ENCODE data around the gene PIK3R3. TPM values are rescaled to one million over a fixed set of nuclear protein-coding genes. Genes with fewer than 3 reads are reported as not detected.
"Not testable (repeated sequence)": the region's sequence is repeated elsewhere in the genome, so short reads cannot be mapped to it uniquely, and the experiment has no call there.

Gene PIK3R3
- total RNA-seq, 1 experiment from 2014 or later: 10.4 TPM

DNA sequence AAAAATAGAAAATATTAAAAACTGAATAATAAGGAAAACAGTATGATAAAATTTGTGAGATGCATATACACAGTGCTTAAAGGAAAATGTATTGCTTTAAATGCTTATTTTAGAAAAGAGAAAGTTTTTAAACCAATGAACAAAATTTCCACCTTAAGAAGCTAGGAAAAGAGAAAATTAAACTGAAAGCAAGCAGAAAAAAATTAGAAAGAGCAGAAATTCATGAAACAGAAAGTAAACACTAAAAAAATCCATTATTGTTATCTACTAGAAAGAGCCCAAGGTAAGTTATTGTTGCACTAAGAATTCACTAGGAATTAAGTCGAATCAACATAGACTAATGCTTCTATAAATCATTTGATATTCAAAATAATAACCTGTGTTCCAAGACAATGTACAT is 67.7 kb downstream of the PIK3R3 start:
- Histone ChIP-seq H4K20me1 (ENCODE audit: insufficient read depth, low read depth, low read length) (0 out of 2 replicates have a peak, but pooled peaks cover 4% of the 10 kb centered on the region), H3K27me3 (ENCODE audit: low read length) (no peaks in the 10 kb centered on the region), H3K36me3 (ENCODE audit: insufficient read depth, low read length) (peaks cover 14% of the 10 kb centered on the region), H3K79me2 (ENCODE audit: low read length) (0 out of 2 replicates have a peak, but pooled peaks cover 3% of the 10 kb centered on the region), H3K4me2 (ENCODE audit: low read depth, low read length, poor library complexity, severe bottlenecking) (no peak overlapping the region), H3K9me2 (replicated peaks; ENCODE audit: insufficient read depth, low read length) (no peaks in the 10 kb centered on the region), H2AFZ (ENCODE audit: low read length) (no peak overlapping the region), H3K9ac (ENCODE audit: low read length) (no peak overlapping the region), H3K4me1 (ENCODE audit: low read length) (peaks cover 35% of the 10 kb centered on the region), H3K9me3 (ENCODE audit: low read length) (no peaks in the 10 kb centered on the region), H3K27ac (ENCODE audit: low read length) (no peak overlapping the region), H3K4me3 (ENCODE audit: low read length) (no peak overlapping the region)
- no peak for DNase-seq

DNA sequence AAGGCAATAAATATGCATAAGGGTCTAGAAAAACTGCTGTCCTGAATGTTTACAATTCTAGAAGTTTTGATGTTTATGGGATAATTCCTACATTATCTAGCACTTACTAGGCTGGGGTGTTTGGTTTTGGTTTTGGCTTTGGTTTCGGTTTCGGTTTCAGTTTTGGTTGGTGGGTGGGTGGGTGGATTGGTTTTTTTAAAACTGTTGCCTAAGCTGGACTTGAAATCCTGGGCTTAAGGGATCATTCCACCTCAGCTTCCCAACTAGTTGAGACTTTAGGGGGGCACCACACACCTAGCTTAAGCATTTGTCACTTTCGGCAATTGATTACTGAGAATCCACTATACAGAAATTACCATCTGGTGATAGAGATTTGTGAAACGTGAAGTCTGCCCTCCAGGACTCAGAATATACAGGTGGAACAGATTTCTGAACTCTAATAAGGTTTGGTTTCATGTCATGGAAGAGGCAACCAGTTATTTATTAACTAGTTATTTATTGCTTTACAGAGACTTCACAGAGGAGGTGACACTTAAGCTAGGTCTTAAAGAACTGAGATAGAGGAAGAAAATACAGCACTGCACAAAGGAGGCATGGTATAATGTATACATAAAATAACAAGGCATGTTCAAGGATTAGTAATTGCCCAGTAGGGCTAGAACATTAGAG is 69.6 kb downstream of the PIK3R3 start:
- no peaks in the 10 kb centered on the region for H3K9me2 ChIP-seq (replicated peaks; ENCODE audit: insufficient read depth, low read length)
- H2AFZ ChIP-seq (ENCODE audit: low read length): no peak overlapping the region
- no peaks in the 10 kb centered on the region for H3K27me3 ChIP-seq (ENCODE audit: low read length)
- peaks cover 34% of the 10 kb centered on the region for H3K4me1 ChIP-seq (ENCODE audit: low read length)
- no peaks in the 10 kb centered on the region for H3K9me3 ChIP-seq (ENCODE audit: low read length)
- H3K4me3 ChIP-seq (ENCODE audit: low read length): no peak overlapping the region
- no peak overlapping the region for H3K4me2 ChIP-seq (ENCODE audit: low read depth, low read length, poor library complexity, severe bottlenecking)
- peaks cover 20% of the 10 kb centered on the region for H3K36me3 ChIP-seq (ENCODE audit: insufficient read depth, low read length)
- no peaks in the 10 kb centered on the region for H4K20me1 ChIP-seq (ENCODE audit: insufficient read depth, low read depth, low read length)
- DNase-seq: no peak
- 0 out of 2 replicates have a peak, but pooled peaks cover 3% of the 10 kb centered on the region for H3K79me2 ChIP-seq (ENCODE audit: low read length)
- no peak overlapping the region for H3K9ac ChIP-seq (ENCODE audit: low read length)
- H3K27ac ChIP-seq (ENCODE audit: low read length): no peak overlapping the region

DNA sequence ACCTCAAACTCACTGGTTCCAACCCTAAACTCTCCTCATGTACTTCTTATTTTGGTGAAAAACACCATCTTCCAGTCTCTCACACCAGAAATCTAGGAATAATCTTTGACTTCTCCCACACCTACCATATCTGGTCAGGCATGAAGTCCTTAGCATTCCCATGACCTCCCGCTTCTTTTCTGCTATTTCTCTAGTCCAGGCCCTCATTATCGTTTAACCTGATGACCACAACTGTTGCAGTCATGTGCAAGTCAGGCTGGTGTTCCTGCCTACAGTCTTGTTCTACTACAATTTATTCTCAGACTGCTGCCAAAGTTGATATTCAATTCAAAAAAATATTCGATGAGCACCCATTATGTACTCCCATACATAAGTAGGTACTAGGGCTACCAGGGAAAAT is 71.3 kb downstream of the PIK3R3 start:
- Histone ChIP-seq H3K27ac (ENCODE audit: low read length) (no peak overlapping the region), H3K4me2 (ENCODE audit: low read depth, low read length, poor library complexity, severe bottlenecking) (no peak overlapping the region), H3K9me2 (replicated peaks; ENCODE audit: insufficient read depth, low read length) (no peaks in the 10 kb centered on the region), H3K36me3 (ENCODE audit: insufficient read depth, low read length) (peaks cover 20% of the 10 kb centered on the region), H2AFZ (ENCODE audit: low read length) (no peak overlapping the region), H3K79me2 (ENCODE audit: low read length) (0 out of 2 replicates have a peak, but pooled peaks cover 3% of the 10 kb centered on the region), H4K20me1 (ENCODE audit: insufficient read depth, low read depth, low read length) (no peaks in the 10 kb centered on the region), H3K9me3 (ENCODE audit: low read length) (no peaks in the 10 kb centered on the region), H3K4me3 (ENCODE audit: low read length) (no peak overlapping the region), H3K9ac (ENCODE audit: low read length) (no peak overlapping the region), H3K4me1 (ENCODE audit: low read length) (peaks cover 39% of the 10 kb centered on the region), H3K27me3 (ENCODE audit: low read length) (no peaks in the 10 kb centered on the region)
- DNase-seq: no peak

DNA sequence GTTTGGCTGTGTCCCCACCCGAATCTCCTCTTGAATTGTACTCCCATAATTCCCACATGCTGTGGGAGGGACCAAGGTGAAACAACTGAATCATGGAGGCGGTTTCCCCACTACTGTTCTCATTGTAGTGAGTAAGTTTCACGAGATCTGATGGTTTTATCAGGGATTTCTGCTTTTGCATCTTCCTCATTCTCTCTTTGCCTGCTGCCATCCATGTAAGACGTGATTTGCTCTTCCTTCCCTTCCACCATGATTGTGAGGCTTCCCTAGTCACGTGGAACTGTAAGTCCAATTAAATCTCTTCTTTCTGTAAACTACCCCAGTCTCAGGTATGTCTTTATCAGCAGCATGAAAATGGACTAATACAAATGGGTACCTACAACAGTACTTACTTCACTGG is 73.5 kb downstream of the PIK3R3 start:
- Histone ChIP-seq H4K20me1 (ENCODE audit: insufficient read depth, low read depth, low read length) (no peaks in the 10 kb centered on the region), H3K9me2 (replicated peaks; ENCODE audit: insufficient read depth, low read length) (no peaks in the 10 kb centered on the region), H2AFZ (ENCODE audit: low read length) (no peak overlapping the region), H3K27me3 (ENCODE audit: low read length) (no peaks in the 10 kb centered on the region), H3K4me3 (ENCODE audit: low read length) (no peak overlapping the region), H3K36me3 (ENCODE audit: insufficient read depth, low read length) (peaks cover 20% of the 10 kb centered on the region), H3K27ac (ENCODE audit: low read length) (no peak overlapping the region), H3K9me3 (ENCODE audit: low read length) (no peaks in the 10 kb centered on the region), H3K9ac (ENCODE audit: low read length) (no peak overlapping the region), H3K4me2 (ENCODE audit: low read depth, low read length, poor library complexity, severe bottlenecking) (no peak overlapping the region), H3K79me2 (ENCODE audit: low read length) (0 out of 2 replicates have a peak, but pooled peaks cover 3% of the 10 kb centered on the region), H3K4me1 (ENCODE audit: low read length) (peaks cover 29% of the 10 kb centered on the region)
- no peak for DNase-seq

DNA sequence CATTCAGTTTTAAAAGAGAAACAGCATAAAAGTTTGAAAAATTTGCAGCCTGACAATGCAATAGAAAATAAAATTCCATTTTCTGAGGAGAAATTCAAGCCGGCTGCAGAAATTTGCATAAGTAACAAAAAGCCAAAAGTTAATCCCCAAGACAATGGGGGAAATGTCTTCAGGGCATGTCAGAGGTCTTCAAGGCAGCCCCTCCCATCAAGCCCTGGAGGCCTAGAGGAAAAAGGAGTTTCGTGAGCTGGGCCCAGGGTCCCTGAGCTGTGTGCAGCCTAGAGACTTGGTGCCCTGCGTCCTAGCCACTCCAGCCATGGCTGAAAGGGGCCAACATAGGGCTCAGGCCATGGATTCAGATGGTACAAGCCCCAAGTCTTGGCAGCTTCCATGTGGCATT is 74.6 kb downstream of the PIK3R3 start:
- Histone ChIP-seq H3K36me3 (ENCODE audit: insufficient read depth, low read length) (peaks cover 24% of the 10 kb centered on the region), H3K4me2 (ENCODE audit: low read depth, low read length, poor library complexity, severe bottlenecking) (peak overlapping the region; percentile 52)

DNA sequence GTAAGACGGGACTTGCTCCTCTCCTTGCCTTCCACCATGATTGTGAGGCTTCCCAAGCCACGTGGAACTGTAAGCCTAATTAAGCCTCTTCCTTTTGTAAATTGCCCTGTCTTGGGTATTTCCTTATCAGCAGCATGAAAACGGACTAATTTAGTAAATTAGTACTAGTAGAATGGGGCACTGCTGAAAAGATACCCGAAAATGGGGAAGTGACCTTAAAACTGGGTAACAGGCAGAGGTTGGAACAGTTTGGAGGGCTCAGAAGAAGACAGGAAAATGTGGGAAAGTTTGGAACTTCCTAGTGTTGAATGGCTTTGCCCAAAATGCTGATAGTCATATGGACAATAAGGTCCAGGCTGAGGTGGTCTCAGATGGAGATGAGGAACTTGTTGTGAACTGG is 75.2 kb downstream of the PIK3R3 start:
- not testable (repeated sequence) for H3K9me2 ChIP-seq (replicated peaks; ENCODE audit: insufficient read depth, low read length); H3K4me2 ChIP-seq (ENCODE audit: low read depth, low read length, poor library complexity, severe bottlenecking); H4K20me1 ChIP-seq (ENCODE audit: insufficient read depth, low read depth, low read length); H3K4me3 ChIP-seq (ENCODE audit: low read length); H3K9me3 ChIP-seq (ENCODE audit: low read length); H3K79me2 ChIP-seq (ENCODE audit: low read length); H3K27me3 ChIP-seq (ENCODE audit: low read length)
- 0 out of 2 replicates have a peak overlapping the region, but pooled peaks have one; percentile 11 for H2AFZ ChIP-seq (ENCODE audit: low read length)
- H3K9ac ChIP-seq (ENCODE audit: low read length): 0 out of 2 replicates have a peak overlapping the region, but pooled peaks have one; percentile 5
- DNase-seq: peak; percentile 44
- peaks cover 25% of the 10 kb centered on the region for H3K36me3 ChIP-seq (ENCODE audit: insufficient read depth, low read length)
- peak overlapping the region; percentile 75 for H3K27ac ChIP-seq (ENCODE audit: low read length)
- peaks cover 29% of the 10 kb centered on the region for H3K4me1 ChIP-seq (ENCODE audit: low read length)

More for the DNA sequence above, 74.6 kb downstream of the PIK3R3 start:
- H3K4me1 ChIP-seq (ENCODE audit: low read length): peaks cover 29% of the 10 kb centered on the region
- peak overlapping the region; percentile 21; the same call in 1 of the 2 replicates for H3K9ac ChIP-seq (ENCODE audit: low read length)
- no peak overlapping the region for H2AFZ ChIP-seq (ENCODE audit: low read length)
- peak overlapping the region; percentile 75 for H3K27ac ChIP-seq (ENCODE audit: low read length)
- peak overlapping the region; percentile 23; the same call in 1 of the 2 replicates for H3K4me3 ChIP-seq (ENCODE audit: low read length)
- no peaks in the 10 kb centered on the region for H3K9me2 ChIP-seq (replicated peaks; ENCODE audit: insufficient read depth, low read length)
- H4K20me1 ChIP-seq (ENCODE audit: insufficient read depth, low read depth, low read length): no peaks in the 10 kb centered on the region
- no peaks in the 10 kb centered on the region for H3K27me3 ChIP-seq (ENCODE audit: low read length)
- H3K9me3 ChIP-seq (ENCODE audit: low read length): no peaks in the 10 kb centered on the region
- peak; percentile 41 for DNase-seq
- H3K79me2 ChIP-seq (ENCODE audit: low read length): no peaks in the 10 kb centered on the region

DNA sequence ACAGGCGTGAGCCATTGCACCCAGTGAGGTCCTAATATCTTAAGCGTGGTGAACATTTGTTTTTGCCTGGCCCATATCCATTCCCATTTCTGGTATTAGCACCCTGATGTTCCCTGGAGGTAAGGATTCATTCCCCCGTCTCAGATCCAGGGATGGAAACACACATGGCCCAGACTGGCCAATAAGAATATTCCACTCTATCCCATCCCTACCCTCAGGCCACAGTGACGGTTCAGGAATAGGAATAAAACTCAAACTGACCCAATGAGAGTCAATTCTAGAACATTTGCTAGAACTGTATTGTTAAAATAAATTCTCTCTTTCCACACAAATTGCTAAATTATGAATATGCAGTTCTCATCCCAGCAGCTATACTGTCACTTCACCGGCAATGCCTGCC is 76.1 kb downstream of the PIK3R3 start:
- no peaks in the 10 kb centered on the region for H4K20me1 ChIP-seq (ENCODE audit: insufficient read depth, low read depth, low read length)
- DNase-seq: no peak
- H3K9ac ChIP-seq (ENCODE audit: low read length): no peak overlapping the region
- peaks cover 29% of the 10 kb centered on the region for H3K4me1 ChIP-seq (ENCODE audit: low read length)
- no peak overlapping the region for H3K4me2 ChIP-seq (ENCODE audit: low read depth, low read length, poor library complexity, severe bottlenecking)
- no peaks in the 10 kb centered on the region for H3K27me3 ChIP-seq (ENCODE audit: low read length)
- H3K36me3 ChIP-seq (ENCODE audit: insufficient read depth, low read length): peaks cover 18% of the 10 kb centered on the region
- peak overlapping the region; percentile 75; the same call in 1 of the 2 replicates for H3K27ac ChIP-seq (ENCODE audit: low read length)
- H3K9me3 ChIP-seq (ENCODE audit: low read length): no peaks in the 10 kb centered on the region
- H2AFZ ChIP-seq (ENCODE audit: low read length): no peak overlapping the region
- H3K4me3 ChIP-seq (ENCODE audit: low read length): no peak overlapping the region
- no peaks in the 10 kb centered on the region for H3K79me2 ChIP-seq (ENCODE audit: low read length)
- no peaks in the 10 kb centered on the region for H3K9me2 ChIP-seq (replicated peaks; ENCODE audit: insufficient read depth, low read length)

DNA sequence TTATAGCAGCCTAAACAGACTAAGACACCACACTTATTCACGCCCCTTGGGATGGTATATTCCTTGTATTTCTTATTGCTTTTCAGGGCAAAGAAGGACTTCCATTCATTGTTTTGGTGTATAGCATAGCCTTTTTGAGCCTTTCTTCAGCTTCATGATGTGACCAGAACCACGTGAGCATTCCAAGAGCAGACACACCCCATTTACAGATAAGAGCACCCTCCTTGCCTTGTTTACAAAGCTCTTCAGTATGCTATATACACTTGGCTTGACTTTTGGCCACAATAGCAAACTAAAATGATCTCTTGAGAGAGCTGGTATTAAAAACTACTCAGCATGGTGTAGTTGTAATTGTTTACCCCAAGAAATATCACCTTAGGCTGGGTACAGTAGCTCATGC is 78.7 kb downstream of the PIK3R3 start:
- Histone ChIP-seq H3K4me2 (ENCODE audit: low read depth, low read length, poor library complexity, severe bottlenecking) (no peak overlapping the region), H3K79me2 (ENCODE audit: low read length) (no peaks in the 10 kb centered on the region), H3K27ac (ENCODE audit: low read length) (no peak overlapping the region), H3K9me2 (replicated peaks; ENCODE audit: insufficient read depth, low read length) (no peaks in the 10 kb centered on the region), H4K20me1 (ENCODE audit: insufficient read depth, low read depth, low read length) (no peaks in the 10 kb centered on the region), H3K4me3 (ENCODE audit: low read length) (no peak overlapping the region), H3K9me3 (ENCODE audit: low read length) (no peaks in the 10 kb centered on the region), H3K9ac (ENCODE audit: low read length) (no peak overlapping the region), H3K36me3 (ENCODE audit: insufficient read depth, low read length) (peaks cover 11% of the 10 kb centered on the region; the same call in 1 of the 2 replicates), H3K27me3 (ENCODE audit: low read length) (no peaks in the 10 kb centered on the region), H2AFZ (ENCODE audit: low read length) (no peak overlapping the region), H3K4me1 (ENCODE audit: low read length) (peaks cover 20% of the 10 kb centered on the region)
- no peak for DNase-seq
